ENCODE results near the gene MIPOL1. TPM values are rescaled to one million over a fixed set of nuclear protein-coding genes. Genes with fewer than 3 reads are reported as not detected.

MIPOL1 gene
- total RNA-seq, 1 donor from 2014 or later, result 9.5 TPM

GRCh38 chr14:37600880-37601741 lies 403.4 kb downstream of the MIPOL1 start:
- DNase-seq, result no peak

DNA sequence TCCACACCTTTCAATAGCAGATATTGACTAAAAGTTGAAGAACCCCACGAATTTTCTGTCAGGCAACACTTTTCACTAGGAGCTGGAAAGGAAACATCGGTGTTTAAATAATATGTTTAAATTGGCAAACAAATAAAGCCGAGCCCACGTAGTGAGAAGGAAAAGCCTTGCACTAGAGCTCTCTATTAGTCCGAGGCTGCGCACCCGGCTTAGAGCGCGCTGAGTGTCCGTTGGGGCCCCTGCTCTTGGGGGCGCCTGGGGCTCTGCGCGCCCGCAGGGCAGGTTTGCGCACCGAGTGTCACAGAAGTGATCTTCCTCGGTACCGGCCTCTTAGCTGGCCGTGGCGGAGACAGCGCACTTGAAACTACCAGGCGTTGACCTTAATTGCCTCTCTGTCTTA lies 404.1 kb downstream of the MIPOL1 start:
- no peak for DNase-seq

Other genes starting within 250 kb of the MIPOL1 start
- gene SLC25A21, start 25.3 kb upstream of the MIPOL1 start, total RNA-seq, result 0.74 and 9.7 TPM in 2 replicates

Measured in dermis blood vessel endothelial cell (primary cell).